Ramos (cell line): Measurements from ENCODE around the gene CACNA2D3.
"Not testable (repeated sequence)": the region's sequence is repeated elsewhere in the genome, so short reads cannot be mapped to it uniquely, and the experiment has no call there.

Experiments used
- in situ Hi-C: fragments of 300-500 bp; cut with MboI; formaldehyde crosslinking; loops from one replicate; pipeline ENCODE4 v1.14.3; 2022; ENCODE audit warnings: low sequenced_read_pairs; ENCODE audit not compliant: unreplicated experiment

Gene CACNA2D3

DNA sequence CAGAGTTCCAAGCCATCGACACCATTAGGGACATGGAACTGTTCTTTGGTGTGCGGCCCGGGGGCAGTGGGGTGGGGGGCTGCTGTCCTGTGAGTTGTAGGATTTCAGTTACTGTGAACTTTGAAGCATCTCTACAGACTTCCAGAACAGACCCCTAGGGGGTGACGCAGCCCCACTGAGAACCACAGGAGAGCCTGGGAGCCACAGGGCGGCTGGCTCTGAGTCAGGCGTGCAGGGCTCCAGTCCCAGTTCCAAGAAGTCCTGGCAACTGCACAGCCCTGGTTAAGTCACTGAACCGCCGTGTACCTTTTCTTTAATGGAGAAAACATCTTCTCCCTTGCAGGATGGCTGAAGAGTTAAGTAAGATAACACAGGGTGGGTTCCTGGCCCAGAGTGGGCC lies 829.1 kb downstream of the CACNA2D3 start:
- in situ Hi-C loops = no loop called here

GRCh38 chr3:54954022-54954421 lies 831.7 kb downstream of the CACNA2D3 start:
- in situ Hi-C loops = no loop called here

- in situ Hi-C loops = no loop called here
Measured at GRCh38 chr3:54954521-54954920, 832.2 kb downstream of the CACNA2D3 start.

DNA sequence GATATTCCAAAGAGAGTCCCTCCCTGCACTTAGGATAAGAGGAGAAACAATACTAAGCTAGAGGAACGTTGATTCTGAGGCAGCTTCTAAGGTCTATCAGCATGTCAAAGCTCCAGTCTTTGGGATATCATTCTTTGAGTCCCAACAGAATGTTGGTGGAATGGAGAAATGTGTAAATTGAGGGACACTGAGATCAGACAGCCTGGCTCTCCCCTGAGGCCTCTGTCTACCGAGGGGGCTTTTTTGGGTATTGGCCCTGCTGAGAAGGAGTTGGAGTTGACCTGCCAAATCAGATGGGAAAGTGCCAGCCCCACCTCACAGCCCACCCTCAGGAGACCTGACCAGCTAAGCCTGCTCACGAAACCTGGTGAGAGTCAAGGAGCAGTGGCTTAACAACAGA lies 833.1 kb downstream of the CACNA2D3 start:
- in situ Hi-C loops = no loop called here

DNA sequence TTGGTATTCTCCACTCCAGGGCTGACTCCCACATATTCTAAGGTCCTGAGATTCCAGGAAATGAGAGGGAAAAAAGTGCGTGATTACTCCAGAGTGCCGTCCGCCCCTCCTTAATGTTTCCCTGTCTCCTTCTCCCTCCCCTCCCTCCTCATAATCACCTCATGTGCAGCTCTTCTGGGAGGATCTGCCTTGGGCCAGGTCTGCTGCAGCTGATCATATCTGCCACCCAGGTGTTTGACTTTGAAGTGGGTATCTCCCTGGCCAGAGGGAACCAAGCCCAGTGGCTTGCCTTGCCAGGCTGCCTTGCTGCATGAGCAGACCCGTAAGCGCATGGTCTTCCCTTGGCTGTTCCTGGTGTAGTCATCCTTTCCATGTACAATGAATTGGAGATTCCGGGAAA lies 833.6 kb downstream of the CACNA2D3 start:
- in situ Hi-C loops = no loop called here

- in situ Hi-C loops = no loop called here
Measured at GRCh38 chr3:54957711-54958110, 835.4 kb downstream of the CACNA2D3 start.

DNA sequence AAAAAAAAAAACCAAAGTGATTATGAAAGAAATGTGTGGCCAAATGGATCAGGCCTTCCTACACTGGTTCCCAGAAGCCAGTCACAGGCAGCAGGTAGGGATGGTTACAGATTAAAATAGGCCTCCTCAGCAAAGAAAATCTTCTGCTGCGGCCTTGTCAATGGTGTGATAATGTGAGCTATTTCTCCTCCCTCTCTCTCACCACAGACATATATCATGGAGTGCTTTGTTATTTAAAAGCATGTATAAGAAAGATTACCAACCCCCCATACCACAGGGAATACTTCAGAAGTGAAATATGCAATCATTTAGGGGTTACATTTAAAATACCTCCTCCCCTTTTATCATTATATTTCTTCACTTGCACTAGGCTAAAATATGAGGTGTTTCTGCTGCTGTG lies 837.7 kb downstream of the CACNA2D3 start:
- in situ Hi-C loops = no loop called here

DNA sequence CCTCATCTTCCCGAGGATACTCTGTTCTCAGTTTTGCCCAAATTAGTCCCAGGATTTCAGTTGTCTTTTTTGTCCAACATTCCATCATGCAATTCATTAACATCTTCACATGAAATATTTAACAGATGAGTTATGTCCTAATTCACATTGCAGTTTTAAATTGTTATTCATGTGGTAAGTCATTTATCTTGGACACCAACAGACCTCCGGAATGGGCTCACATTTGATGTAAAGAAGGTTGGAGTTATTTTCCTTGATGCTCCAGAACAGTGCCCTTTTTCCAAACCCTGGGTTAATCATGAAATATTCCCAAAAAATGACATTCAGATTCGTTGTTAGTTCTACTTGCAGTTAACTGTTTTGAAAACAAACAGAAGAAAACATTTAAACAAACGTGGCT lies 838.3 kb downstream of the CACNA2D3 start:
- in situ Hi-C loops = no loop called here

GRCh38 chr3:54962200-54962599 lies 839.8 kb downstream of the CACNA2D3 start:
- in situ Hi-C loops = no loop called here

GRCh38 chr3:54963641-54964040 lies 841.3 kb downstream of the CACNA2D3 start:
- in situ Hi-C loops = no loop called here

DNA sequence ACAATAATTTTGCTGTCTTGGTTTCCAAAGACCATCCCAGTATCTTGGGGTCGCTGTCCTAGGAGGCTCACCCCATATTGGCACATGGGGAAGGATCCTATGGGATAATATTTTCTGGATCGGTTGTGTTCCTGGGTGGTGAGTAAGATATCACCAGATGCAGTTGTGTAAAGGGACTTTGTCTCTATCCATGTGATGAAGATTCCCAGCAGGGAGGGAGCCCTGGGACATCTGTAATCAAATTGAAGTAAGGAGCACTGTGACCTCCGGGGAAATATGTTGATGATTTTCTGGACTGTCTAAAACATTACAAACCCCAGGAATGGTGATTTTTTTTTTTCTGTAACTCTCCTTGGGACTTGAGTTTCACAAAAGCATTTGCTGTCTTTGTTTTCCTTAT lies 841.7 kb downstream of the CACNA2D3 start:
- in situ Hi-C loops = no loop called here

DNA sequence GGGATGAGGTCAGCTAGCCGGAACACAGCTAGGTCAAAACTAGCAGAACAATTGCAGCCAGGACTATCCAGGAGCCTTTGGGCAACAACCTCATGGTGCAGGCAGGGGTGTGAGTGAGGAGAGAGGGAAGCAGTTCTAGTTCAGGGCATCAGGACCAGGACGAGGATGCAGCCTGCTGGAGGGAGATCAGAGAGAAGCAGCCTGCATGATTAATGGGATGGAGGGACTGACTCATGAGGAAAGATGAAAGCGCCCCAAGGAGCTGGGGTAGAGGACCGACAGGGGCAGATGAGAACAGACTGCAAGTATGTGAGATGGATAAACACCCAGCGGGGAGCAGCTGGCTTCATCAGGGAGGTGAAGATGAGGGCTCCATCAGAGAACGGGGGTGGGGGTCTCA lies 843.4 kb downstream of the CACNA2D3 start:
- in situ Hi-C loops = no loop called here

DNA sequence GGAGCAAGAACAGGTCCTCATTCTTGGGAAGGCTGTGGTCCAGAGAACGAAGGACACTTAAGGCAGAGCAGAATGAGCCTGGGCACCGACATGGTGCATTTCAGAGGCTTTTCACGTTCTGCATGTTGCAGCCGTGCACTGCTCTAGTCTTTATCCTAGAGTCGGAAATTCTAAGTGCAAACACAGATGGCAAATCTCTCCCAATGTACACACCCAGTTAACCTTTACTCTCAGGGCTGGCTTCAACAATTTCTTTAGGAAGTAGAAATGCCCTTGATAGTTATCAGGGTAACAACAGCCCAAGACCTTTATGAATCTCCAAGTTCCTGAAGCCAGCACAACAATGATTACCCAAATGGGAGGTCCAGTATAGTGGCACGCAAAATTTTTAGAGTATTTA lies 844.6 kb downstream of the CACNA2D3 start:
- in situ Hi-C loops = no loop called here

DNA sequence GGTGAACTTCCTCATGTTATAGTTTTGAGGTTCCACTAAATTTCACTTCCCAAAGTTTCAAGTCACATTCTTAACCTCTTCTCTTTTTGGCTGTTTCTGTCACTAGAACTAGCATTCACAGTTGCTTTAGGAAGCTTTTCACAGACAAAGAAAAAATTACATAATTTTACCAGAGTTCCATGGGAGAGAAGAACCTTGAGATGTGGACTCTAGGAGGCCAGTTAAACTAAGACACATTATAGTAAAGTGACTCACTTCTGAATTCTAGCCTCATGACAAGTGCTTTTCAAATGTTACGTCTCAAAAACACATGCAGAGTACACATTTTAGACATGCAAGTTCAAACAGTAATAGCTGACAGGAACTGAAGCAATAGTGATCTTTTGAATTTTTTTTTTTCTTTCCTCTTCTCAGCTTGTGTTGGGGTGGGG lies 845.4 kb downstream of the CACNA2D3 start:
- in situ Hi-C loops = no loop called here

- in situ Hi-C loops = no loop called here
Measured at GRCh38 chr3:54968546-54969172, 846.3 kb downstream of the CACNA2D3 start.

GRCh38 chr3:54969652-54970051 lies 847.3 kb downstream of the CACNA2D3 start:
- in situ Hi-C loops = no loop called here

GRCh38 chr3:54970895-54971294 lies 848.5 kb downstream of the CACNA2D3 start:
- in situ Hi-C loops = no loop called here

DNA sequence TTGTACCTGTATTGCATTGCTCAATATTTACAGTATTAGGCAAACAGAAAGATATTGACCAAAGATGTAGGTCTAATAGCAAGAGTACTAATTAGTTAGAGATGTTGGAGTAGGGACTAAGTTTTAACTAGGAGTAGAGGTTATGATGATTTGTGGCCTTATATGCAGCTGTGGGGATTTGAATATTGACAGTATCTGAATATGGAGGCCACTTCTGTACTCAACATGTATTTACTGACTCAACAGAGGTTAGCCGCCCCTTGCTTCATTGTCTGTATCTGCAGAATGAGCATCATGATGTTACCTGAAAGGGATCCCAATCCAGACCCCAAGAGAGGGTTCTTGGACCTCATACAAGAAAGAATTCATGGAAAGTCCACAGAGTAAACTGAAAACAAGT lies 855.1 kb downstream of the CACNA2D3 start:
- in situ Hi-C loops = no loop called here

DNA sequence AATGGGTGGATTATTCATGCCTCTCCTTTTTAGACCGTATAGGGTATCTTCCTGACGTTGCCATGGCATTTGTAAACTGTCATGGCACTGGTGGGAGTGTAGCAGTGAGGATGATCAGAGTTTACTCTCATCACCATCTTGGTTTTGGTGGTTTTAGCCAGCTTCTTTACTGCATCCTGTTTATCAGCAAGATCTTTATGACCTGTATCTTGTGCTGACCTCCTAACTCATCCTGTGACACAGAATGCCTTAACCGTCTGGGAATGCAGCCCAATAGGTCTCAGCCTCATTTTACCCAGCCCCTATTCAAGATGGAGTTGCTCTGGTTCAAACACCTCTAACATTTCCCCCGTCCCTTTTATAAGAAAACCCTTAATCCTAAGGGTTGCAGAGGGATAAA lies 855.6 kb downstream of the CACNA2D3 start:
- in situ Hi-C loops = not testable (repeated sequence)

DNA sequence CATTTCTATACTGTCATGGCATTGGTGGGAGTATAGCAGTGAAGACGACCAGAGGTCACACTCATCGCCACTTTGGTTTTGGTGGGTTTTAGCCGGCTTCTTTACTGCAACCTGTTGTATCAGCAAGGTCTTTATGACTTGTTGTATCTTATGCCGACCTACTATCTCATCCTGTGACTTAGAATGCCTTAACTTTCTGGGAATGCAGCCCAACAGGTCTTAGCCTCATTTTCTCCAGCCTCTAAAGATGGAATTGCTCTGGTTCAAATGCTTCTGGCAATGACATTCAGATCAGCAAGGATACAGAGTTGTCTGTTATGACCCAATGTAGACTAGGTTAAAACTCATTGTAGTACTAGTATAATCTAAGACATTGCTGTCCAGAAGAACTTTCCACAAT lies 860.5 kb downstream of the CACNA2D3 start:
- in situ Hi-C loops = no loop called here

GRCh38 chr3:54983266-54984099 lies 861.1 kb downstream of the CACNA2D3 start:
- in situ Hi-C loops = no loop called here

GRCh38 chr3:54985856-54986255 lies 863.5 kb downstream of the CACNA2D3 start:
- in situ Hi-C loops = no loop called here
